Measurements from ENCODE around the gene LGI2.

GRCh38 chr4:25012655-25013054 lies 18.1 kb downstream of the LGI2 start:
- TF ChIP-seq POLR2AphosphoS5 (IDR thresholded peaks at IDR 0.05) = no peak
- no peak for TF ChIP-seq POLR2A (IDR thresholded peaks at IDR 0.05)
- TF ChIP-seq CTCF (IDR thresholded peaks at IDR 0.05) = no peak

Measured in breast epithelium (tissue), 3 donors.